ENCODE measurements around the gene TUBB1. TPM values are rescaled to one million over a fixed set of nuclear protein-coding genes. Genes with fewer than 3 reads are reported as not detected.

The TUBB1 gene
- total and polyA plus RNA-seq, 7 experiments from 2014 or later, result 0.14 to 9.5 (median 0.60) TPM; not detected in 3

DNA sequence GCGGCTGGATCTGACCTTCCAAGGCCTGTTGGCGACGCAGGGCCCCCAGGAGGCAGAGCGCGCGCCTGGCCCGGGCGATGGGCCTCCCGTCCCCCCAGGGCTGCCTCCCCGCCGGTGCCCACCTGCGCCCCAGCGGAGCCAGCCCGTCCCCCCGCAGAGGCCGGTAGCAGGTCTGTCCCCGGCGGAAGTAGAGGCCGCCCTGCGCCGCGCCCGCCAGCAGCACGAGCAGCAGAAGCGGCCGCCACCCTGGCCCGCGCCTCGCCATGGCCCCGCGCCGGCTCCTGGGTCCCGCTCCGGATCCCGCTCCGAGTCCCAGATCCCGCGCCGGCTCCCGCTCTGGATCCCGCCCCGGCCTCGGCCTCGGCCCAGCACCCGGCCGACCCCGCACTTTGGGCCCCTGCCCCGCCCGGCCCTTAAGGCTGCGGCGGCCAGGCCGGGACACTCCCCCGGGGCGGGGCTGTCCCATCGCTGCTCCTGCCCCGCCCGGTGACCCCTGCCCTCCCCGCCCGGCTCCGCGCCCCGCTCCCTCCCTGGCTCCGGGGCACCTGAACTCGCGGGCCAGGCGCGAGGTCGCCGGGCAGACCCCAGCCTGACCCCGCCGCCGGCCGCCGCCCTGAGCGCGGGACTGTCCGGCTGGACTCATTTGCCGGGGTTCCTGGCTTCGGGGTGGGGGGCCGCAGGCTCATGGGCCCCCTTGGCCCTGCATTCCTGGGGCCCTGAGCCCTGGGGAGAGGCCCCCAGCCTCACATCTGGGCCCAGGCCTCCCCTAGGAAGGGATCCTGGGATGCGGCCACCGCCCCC, 12.2 kb upstream of the TUBB1 start, which contains the start of gene CTSZ:
Gene CTSZ, minus strand, starts transcription at position 391 of the 801 bp plus-strand sequence. Its CDS starts 126 bp downstream, at position 265.
- peak; percentile 63 for ATAC-seq
- Histone ChIP-seq H3K36me3 (ENCODE audit: control insufficient read depth in 2 of 3, insufficient read depth in 3 of 3, low read length in 3 of 3) (no peaks in the 10 kb centered on the region), H3K4me3 (ENCODE audit: low read length) (peak within 1 kb of the TSS; percentile 55), H3K27ac (ENCODE audit: low read depth, low read length) (peak within 1 kb of the TSS; percentile 62), H3K9me3 (ENCODE audit: control insufficient read depth in 2 of 3, low read length in 3 of 3) (no peaks in the 10 kb centered on the region), H3K4me1 (ENCODE audit: control insufficient read depth in 2 of 2, insufficient read depth in 2 of 2, low read length in 2 of 2) (peaks cover 20 to 23% of the 10 kb centered on the region in 2 donors), H3K27me3 (ENCODE audit: control insufficient read depth in 2 of 2, insufficient read depth in 2 of 2, low read length in 2 of 2) (no peaks in the 10 kb centered on the region)
- CTCF ChIA-PET, result no interaction called here
- H3K27ac Mint-ChIP-seq, result peak within 1 kb of the TSS in 6 of 9 donors; percentile 36 to 93 (median 62)
- H3K4me1 Mint-ChIP-seq, result peaks cover 32 to 54% (median 38%) of the 10 kb centered on the region in 7 donors
- H3K4me3 Mint-ChIP-seq, result peak within 1 kb of the TSS; percentile 72 to 89 (median 80)
- POLR2A ChIA-PET, result no interaction called here
- intact Hi-C loops (cut with micrococcal nuclease), result loop anchor here (1.0 to 2.0 kb wide), 3 partner anchors 25 to 215 kb away; partner anchors contain the start of genes ATP5F1E (in 2 of the 2) and PRELID3B (in 1 of the 2)
- H3K36me3 Mint-ChIP-seq, result peaks cover 0 to 8% (median 0%) of the 10 kb centered on the region in 5 donors
- DNase-seq, result peak in 7 of 9 donors; percentile 22 to 70 (median 36)
- no peaks in the 10 kb centered on the region for H3K27me3 Mint-ChIP-seq
- no peaks in the 10 kb centered on the region for H3K9me3 Mint-ChIP-seq

DNA sequence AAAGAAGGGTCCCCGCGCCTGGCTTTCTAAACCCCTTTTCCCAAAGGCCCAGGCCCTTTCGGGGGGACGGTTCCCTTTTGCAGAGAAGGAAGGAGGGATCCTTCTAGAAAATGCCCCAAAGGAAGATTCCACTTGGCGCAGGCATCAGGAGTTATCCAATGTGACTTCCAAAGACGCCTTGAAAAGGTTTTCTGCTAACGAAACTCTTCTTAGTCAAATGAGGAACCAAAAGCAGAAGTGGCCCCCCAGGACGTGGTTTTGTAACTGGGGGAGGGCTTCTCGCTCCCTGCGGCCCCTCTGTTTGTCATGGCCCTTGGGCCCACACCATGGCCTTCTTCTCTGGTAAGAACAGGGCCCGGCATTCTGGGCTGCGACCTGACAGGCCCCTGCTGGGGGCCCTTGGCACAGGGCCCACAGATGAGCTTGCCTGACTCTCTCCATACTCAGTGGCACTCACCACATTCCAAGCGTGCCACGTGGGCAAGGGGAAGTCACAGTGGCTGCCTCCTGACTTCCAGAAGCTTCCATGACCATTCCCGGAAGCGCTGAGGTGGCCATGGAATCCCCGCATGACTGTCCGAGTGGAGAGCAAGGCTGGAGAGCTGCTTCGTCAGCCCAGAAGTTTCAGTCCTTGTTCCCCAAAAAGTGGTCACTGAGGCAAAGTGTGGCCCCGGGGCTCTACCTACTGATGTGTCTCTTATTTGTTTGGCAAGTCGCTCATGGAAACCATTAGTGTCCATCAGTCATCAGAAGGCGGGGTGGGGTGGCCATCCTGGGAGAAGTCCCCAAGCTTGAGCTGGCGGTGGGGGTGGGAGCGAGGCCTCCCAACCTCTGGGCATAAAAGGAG, 11.3 kb upstream of the TUBB1 start:
- H3K4me3 ChIP-seq (ENCODE audit: low read length), result no peak overlapping the region
- intact Hi-C loops (cut with micrococcal nuclease), result loop anchor here in 1 of 2 donors (1.0 to 2.0 kb wide), 2 partner anchors 35 to 214 kb away; partner anchors contain the start of gene PRELID3B
- no peaks in the 10 kb centered on the region for H3K9me3 ChIP-seq (ENCODE audit: control insufficient read depth in 2 of 3, low read length in 3 of 3)
- no peaks in the 10 kb centered on the region for H3K27me3 ChIP-seq (ENCODE audit: control insufficient read depth in 2 of 2, insufficient read depth in 2 of 2, low read length in 2 of 2)
- Mint-ChIP-seq H3K4me1 (peaks cover 30 to 50% (median 41%) of the 10 kb centered on the region in 7 donors), H3K9me3 (no peaks in the 10 kb centered on the region), H3K36me3 (peaks cover 0 to 8% (median 0%) of the 10 kb centered on the region in 5 donors), H3K27ac (peak overlapping the region in 5 of 9 donors; percentile 36 to 81 (median 72)), H3K4me3 (peak overlapping the region; percentile 61 to 81 (median 76)), H3K27me3 (no peaks in the 10 kb centered on the region)
- DNase-seq (peak in 1 of 9 donors; percentile 25), ATAC-seq (peak; percentile 41)
- peak overlapping the region; percentile 62 for H3K27ac ChIP-seq (ENCODE audit: low read depth, low read length)
- POLR2A ChIA-PET, result interaction anchor here (0.7 to 1.4 kb wide), 4 partner anchors 14 to 115 kb away, joined by 3 to 5 read pairs (median 3); no protein-coding TSS in a partner anchor
- H3K36me3 ChIP-seq (ENCODE audit: control insufficient read depth in 2 of 3, insufficient read depth in 3 of 3, low read length in 3 of 3), result no peaks in the 10 kb centered on the region
- CTCF ChIA-PET, result interaction anchor here (0.8 kb wide), 1 partner anchor 17 kb away, joined by 4 read pairs; no protein-coding TSS in a partner anchor
- H3K4me1 ChIP-seq (ENCODE audit: control insufficient read depth in 2 of 2, insufficient read depth in 2 of 2, low read length in 2 of 2), result peaks cover 20 to 23% of the 10 kb centered on the region in 2 donors

DNA sequence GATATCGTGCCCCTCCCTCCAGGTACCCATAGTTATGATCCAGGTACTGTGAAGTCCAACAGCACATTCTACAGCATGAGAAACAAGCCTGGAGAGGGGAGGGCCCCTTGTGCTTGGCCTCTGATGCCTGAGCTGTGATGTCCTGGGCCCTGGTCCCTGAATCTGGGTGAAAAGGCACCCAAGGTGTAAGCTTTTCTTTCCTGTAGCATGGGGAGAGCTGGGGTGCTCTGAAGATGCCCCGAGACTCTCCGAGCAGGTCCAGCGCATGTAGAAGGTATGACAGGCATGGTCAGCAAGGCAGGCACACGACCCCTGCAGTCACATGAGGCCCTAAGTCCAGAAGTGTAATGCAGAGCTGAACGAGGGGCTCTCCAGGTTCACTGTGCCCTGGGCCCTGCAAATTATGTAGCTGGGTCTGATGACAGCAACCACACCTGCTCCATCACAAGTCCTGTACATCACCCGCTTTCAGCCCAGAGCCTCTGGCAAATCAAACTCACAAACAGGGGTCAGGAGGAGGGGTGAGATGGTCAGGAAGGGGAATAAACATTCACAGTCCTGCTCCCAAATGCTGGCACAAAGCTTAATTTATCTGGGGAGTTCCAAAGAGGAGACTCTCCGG, 10.4 kb upstream of the TUBB1 start:
- H3K9me3 ChIP-seq (ENCODE audit: control insufficient read depth in 2 of 3, low read length in 3 of 3), result no peaks in the 10 kb centered on the region
- intact Hi-C loops (cut with micrococcal nuclease), result no loop called here
- ChIA-PET CTCF (interaction anchor here (0.8 kb wide), 1 partner anchor 16 kb away, joined by 4 read pairs; no protein-coding TSS in a partner anchor), POLR2A (interaction anchor here (0.8 to 1.4 kb wide), 4 partner anchors 14 to 114 kb away, joined by 3 to 5 read pairs (median 3); partner anchors contain the start of gene ATP5F1E)
- Mint-ChIP-seq H3K4me3 (peak overlapping the region in 3 of 10 donors; percentile 75 to 81 (median 80)), H3K4me1 (peaks cover 28 to 50% (median 43%) of the 10 kb centered on the region in 7 donors), H3K9me3 (no peaks in the 10 kb centered on the region), H3K36me3 (peaks cover 0 to 5% (median 0%) of the 10 kb centered on the region in 5 donors), H3K27ac (peak overlapping the region in 2 of 9 donors; percentile 13 to 76), H3K27me3 (no peaks in the 10 kb centered on the region)
- H3K36me3 ChIP-seq (ENCODE audit: control insufficient read depth in 2 of 3, insufficient read depth in 3 of 3, low read length in 3 of 3), result no peaks in the 10 kb centered on the region
- no peaks in the 10 kb centered on the region for H3K27me3 ChIP-seq (ENCODE audit: control insufficient read depth in 2 of 2, insufficient read depth in 2 of 2, low read length in 2 of 2)
- no peak for ATAC-seq
- H3K4me3 ChIP-seq (ENCODE audit: low read length), result no peak overlapping the region
- H3K4me1 ChIP-seq (ENCODE audit: control insufficient read depth in 2 of 2, insufficient read depth in 2 of 2, low read length in 2 of 2), result peaks cover 25 to 26% of the 10 kb centered on the region in 2 donors
- DNase-seq, result no peak
- H3K27ac ChIP-seq (ENCODE audit: low read depth, low read length), result no peak overlapping the region

DNA sequence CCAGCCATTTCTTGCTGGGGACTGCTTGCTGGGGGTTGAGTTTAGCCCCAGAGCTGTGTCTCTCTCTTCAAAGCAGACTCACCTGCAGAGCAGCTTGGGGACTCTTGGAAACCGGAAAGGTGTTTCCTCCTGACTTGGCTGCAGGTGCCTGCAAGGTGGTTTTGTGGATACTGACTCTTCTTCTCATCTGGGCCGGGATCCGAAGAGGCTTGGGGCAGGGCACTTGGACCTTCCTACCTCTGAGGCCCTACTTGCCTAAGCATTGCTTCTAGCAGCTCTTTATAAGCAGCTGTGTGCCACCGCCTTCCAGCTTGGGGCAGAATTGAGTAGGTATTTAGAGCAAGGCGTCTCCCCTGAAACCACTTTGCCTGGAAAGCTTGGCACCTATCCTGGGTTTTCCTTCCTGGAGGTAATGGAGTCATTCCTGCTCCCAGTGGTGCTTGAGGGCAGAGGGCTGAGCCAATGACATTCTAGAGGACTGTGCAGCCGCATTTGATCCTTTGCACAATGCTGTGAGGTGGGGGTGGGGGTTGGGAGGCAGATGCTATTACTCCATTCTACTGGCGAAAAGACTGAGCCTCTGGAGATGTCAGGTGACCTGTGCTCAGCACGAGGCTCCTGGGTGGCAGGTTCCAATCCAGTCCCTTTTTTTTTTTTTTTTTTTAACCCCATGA, 8.8 kb upstream of the TUBB1 start:
- DNase-seq (no peak), ATAC-seq (no peak)
- Histone ChIP-seq H3K9me3 (ENCODE audit: control insufficient read depth in 2 of 3, low read length in 3 of 3) (no peaks in the 10 kb centered on the region), H3K4me3 (ENCODE audit: low read length) (no peak overlapping the region), H3K4me1 (ENCODE audit: control insufficient read depth in 2 of 2, insufficient read depth in 2 of 2, low read length in 2 of 2) (peaks cover 20 to 22% of the 10 kb centered on the region in 2 donors), H3K36me3 (ENCODE audit: control insufficient read depth in 2 of 3, insufficient read depth in 3 of 3, low read length in 3 of 3) (no peaks in the 10 kb centered on the region), H3K27me3 (ENCODE audit: control insufficient read depth in 2 of 2, insufficient read depth in 2 of 2, low read length in 2 of 2) (no peaks in the 10 kb centered on the region), H3K27ac (ENCODE audit: low read depth, low read length) (no peak overlapping the region)
- Mint-ChIP-seq H3K36me3 (no peaks in the 10 kb centered on the region), H3K4me3 (no peak overlapping the region), H3K9me3 (no peaks in the 10 kb centered on the region), H3K4me1 (peaks cover 20 to 45% (median 35%) of the 10 kb centered on the region in 7 donors), H3K27ac (peak overlapping the region in 1 of 9 donors; percentile 2), H3K27me3 (no peaks in the 10 kb centered on the region)
- intact Hi-C loops (cut with micrococcal nuclease), result no loop called here
- CTCF ChIA-PET, result no interaction called here
- POLR2A ChIA-PET, result interaction anchor here (0.7 to 0.8 kb wide), 2 partner anchors 22 to 29 kb away, joined by 4 to 5 read pairs; partner anchors contain the start of gene ATP5F1E

DNA sequence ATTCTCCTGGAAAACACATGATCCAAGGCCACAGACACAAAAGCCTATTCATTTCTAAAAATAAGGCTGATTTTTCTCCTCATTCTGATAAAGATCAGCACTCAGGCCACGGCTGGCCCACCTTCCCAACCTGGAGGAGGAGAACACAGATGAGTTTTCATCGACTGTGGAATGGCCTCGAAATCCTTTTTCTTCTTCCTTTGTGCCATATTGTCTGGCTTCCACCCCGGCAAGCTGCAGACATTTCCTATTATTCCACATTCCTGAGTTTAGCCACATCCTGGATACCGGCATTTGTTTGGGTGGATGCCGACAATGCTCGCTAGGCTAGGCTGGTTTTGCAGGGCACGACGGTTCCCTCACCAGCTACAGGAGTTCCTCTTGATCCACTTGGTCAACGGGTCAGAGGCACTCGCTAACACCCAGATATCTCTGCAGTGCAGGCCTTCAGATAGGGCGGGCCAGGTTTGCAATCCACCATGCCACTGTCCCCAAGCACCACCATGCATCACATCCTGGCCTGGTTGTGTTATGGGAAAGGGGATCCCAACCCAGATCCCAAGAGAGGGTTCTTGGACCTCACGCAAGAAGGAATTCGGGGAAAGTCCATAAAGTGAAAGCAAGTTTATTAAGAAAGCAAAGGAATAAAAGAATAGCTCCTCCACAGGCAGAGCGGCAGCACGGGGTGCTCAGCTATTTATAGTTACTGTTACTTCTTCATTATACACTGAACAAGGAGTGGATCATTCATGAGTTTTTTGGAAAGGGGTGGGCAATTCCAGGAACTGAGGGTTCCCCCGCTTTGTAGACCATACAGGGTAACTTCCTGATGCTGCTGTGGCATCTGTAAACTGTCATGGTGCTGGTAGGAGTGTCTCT, 8.0 kb upstream of the TUBB1 start:
- intact Hi-C loops (cut with micrococcal nuclease), result no loop called here
- H3K4me3 Mint-ChIP-seq, result no peak overlapping the region
- DNase-seq (no peak), ATAC-seq (no peak)
- peaks cover 17 to 42% (median 33%) of the 10 kb centered on the region in 7 donors for H3K4me1 Mint-ChIP-seq
- Histone ChIP-seq H3K27ac (ENCODE audit: low read depth, low read length) (no peak overlapping the region), H3K27me3 (ENCODE audit: control insufficient read depth in 2 of 2, insufficient read depth in 2 of 2, low read length in 2 of 2) (no peaks in the 10 kb centered on the region), H3K9me3 (ENCODE audit: control insufficient read depth in 2 of 3, low read length in 3 of 3) (no peaks in the 10 kb centered on the region), H3K4me1 (ENCODE audit: control insufficient read depth in 2 of 2, insufficient read depth in 2 of 2, low read length in 2 of 2) (peaks cover 13 to 17% of the 10 kb centered on the region in 2 donors), H3K4me3 (ENCODE audit: low read length) (no peak overlapping the region), H3K36me3 (ENCODE audit: control insufficient read depth in 2 of 3, insufficient read depth in 3 of 3, low read length in 3 of 3) (no peaks in the 10 kb centered on the region)
- peak overlapping the region in 1 of 9 donors; percentile 34 for H3K27ac Mint-ChIP-seq
- H3K36me3 Mint-ChIP-seq, result no peaks in the 10 kb centered on the region
- ChIA-PET CTCF (no interaction called here), POLR2A (no interaction called here)
- no peaks in the 10 kb centered on the region for H3K27me3 Mint-ChIP-seq
- H3K9me3 Mint-ChIP-seq, result no peaks in the 10 kb centered on the region
